GM21360 (cell line): ENCODE data around the gene DNASE2.
"Not testable (repeated sequence)": the region's sequence is repeated elsewhere in the genome, so short reads cannot be mapped to it uniquely, and the experiment has no call there.

ENCODE experiments used
- ATAC-seq: cut with Tn5 transposase; IDR thresholded peaks from one replicate; pipeline ENCODE4 v1.9.1; 2021; ENCODE audit warnings: mild to moderate bottlenecking, moderate library complexity; ENCODE audit not compliant: unreplicated experiment

The DNASE2 gene

GRCh38 chr19:12865746-12866415, 15.4 kb downstream of the DNASE2 start:
- ATAC-seq = no peak

DNA sequence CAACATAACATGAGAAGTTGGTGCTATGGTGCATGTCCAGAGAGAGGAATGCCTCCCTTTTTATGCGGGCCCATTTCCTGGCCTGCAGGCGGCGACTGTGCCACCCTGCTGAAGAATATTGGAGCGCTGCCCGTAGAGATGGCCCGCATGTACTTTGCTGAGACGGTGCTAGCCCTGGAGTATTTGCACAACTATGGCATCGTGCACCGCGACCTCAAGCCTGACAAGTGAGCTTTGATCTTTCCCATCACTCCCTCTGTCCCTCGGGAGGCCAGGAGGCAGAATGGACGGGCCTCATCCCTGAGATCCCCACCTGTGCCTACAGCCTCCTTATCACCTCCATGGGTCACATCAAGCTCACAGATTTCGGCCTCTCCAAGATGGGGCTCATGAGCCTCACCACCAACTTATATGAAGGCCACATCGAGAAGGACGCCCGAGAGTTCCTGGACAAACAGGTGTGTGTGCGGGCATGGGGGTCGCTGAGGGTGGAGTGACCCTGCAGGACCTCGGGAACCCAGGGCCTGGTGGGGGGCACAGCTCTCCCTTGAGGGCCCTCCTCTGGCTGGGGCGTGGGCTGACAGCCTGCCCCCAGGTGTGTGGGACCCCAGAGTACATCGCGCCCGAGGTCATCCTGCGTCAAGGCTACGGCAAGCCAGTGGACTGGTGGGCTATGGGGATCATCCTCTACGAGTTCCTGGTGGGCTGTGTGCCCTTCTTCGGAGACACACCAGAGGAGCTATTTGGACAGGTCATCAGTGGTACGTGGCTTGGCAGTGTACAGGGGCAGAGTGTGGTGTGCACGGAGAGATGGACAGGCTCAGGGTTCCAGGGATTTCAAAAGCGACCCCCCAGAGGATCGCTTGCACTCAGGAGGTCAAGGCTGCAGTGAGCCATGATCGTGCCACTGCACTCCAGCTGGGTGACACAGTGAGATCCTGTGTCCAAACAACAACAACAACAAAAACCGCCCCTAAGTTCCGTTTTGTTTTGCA, 16.2 kb downstream of the DNASE2 start:
- no peak for ATAC-seq

- ATAC-seq = no peak
These were observed 17.1 kb downstream of the DNASE2 start for GRCh38 chr19:12864143-12864542.

- ATAC-seq = no peak
These were observed 21.7 kb downstream of the DNASE2 start for GRCh38 chr19:12859546-12859945.

GRCh38 chr19:12858041-12858928, 23.0 kb downstream of the DNASE2 start:
- no peak for ATAC-seq

GRCh38 chr19:12856653-12857052, 24.6 kb downstream of the DNASE2 start:
- no peak for ATAC-seq

DNA sequence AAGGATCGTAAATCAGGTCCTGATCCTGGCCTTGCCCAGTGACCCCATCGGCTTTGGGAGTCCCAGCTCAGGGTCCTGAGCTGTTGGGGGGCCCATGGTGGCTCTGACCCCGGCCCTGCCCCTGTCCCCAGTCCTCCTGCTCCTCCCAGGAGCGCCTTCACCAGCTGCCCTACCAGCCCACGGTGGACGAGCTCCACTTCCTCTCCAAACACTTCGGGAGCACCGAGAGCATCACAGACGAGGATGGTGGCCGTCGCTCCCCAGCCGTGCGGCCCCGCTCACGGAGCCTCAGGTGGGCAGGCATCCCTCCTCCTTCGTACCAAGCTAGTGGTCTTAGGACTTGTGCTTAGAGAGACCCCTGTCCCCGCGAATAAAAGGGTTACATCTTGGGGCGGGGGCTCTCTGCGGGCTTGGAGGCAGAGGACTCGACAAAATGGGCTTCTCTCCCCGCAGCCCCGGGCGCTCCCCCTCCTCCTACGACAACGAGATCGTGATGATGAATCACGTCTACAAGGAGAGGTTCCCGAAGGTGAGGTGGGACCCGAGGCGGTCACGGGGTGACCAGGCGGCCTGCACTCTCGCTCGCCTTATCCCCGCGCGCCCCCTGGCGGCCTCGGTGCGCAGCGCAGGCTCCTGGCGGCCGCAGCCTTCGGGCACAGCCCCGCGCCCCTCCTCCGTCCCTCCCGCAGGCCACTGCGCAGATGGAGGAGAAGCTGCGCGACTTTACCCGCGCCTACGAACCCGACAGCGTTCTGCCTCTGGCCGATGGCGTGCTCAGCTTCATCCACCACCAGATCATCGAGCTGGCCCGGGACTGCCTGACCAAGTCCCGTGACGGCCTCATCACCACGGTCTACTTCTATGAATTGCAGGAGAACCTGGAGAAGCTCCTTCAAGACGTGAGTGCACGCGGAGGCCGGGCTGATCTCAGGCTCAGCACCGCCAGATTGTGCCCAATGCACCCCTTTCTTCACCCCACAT, 33.8 kb downstream of the DNASE2 start:
- no peak for ATAC-seq

GRCh38 chr19:12846613-12847012, 34.6 kb downstream of the DNASE2 start:
- ATAC-seq = not testable (repeated sequence)

- no peak for ATAC-seq
These were observed 37.1 kb downstream of the DNASE2 start for GRCh38 chr19:12843999-12844732.

DNA sequence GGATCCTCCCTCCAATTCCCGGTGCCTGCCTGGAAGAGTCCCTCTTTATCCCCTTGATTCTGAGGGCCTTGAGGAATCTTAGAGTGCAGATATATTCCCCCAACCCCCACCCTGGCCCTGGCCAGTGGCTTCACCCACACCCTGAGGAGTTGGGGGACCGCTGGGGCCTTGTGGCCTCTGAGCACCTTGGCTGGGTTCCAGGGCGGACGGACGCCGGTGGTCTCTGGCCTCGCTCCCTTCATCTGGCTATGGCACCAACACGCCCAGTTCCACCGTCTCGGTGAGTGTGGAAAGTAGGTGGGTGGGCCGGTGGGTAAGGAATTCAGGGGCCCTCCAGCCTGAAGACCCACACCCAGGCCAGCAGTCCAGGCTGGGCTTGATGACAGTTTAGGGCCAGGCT, 37.9 kb downstream of the DNASE2 start:
- ATAC-seq = no peak

DNA sequence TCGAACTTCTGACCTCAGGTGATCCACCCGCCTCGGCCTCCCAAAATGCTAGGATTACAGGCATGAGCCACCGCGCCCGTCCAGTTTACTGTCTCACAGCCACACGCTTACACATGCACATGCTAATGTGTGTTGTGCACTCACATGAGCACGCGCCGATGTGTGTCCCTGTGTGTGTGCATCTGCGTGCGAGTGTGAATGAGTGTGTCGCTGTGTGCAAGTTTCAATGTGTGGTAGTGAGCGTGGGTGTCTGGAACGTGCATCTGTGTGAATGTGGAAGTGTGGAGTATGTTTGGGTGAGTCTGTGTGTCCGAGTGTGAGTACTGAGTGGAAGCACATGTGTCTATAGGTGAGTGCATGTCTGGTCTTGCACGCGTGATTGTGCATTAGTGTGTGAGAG, 38.7 kb downstream of the DNASE2 start:
- no peak for ATAC-seq

DNA sequence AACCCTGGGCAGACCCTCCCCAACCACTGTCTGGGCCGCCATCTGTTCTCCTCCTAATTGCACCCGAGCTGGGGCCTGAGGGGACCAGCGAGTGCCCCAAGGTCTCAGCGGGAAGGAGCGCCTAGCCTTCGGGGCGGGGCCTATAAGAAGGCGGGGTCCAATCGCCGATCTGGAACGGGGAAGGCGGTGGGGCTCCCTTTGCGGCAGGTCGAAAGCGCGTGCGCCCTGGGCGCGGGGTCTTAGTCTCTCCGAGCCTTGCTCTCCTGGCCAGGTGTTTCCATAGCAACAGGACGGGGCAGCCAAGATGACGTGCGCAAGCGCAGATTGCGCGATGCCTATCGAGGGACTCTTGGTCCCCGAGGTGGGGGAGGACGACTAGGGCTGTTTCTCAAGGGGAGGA, 40.2 kb downstream of the DNASE2 start:
- no peak for ATAC-seq

DNA sequence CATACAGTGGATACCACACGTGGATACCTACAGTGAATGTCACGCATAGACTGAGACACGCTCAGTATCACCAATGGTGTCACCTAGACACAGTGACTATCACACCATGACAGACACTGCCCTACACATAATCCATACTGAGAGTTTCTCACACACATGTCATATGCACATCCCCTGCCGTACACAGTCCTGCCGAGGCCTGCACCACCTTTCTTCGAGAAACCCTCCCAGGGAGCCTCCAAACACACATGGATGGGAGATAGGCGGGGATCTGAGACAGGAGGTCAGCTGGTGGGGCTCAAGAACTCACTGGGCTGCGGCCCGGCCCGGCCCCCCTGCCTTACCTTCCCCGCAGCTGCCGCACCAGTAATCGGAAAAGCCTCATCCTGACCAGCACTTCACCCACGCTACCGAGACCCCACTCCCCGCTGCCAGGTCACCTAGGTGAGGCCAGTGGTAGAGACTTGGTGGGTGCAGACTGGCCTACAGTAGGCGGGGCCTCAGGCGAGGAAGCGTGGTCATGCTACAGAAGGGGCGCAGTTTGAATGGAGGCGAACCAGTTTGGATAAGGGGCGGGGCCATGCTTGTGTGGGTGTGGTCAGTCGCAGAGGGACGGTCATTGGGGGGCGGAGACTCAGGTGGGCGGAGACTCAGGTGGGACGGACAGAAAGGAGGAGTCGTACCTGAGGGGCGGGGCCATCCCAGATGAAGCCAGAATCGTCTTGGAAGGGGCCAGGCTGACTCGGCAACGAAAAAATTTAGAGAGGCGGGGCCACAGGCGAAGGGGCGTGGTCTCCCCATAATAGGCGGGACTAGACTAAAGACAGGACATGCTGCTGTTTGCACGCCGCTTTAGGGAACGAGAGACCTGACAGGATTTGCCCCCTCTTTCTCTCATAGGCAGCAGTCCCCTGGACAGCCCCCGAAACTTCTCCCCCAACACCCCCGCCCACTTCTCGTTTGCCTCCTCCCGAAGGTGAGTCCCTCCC, 40.9 kb downstream of the DNASE2 start:
- ATAC-seq = no peak

- no peak for ATAC-seq
These were observed 42.1 kb downstream of the DNASE2 start for GRCh38 chr19:12838886-12839756.

- peak; percentile 41 for ATAC-seq
These were observed 42.9 kb downstream of the DNASE2 start, which contains the start of gene MAST1 for GRCh38 chr19:12838182-12838885. Gene MAST1, plus strand, starts transcription at chr19:12838515. Its CDS starts 58 bp downstream, at chr19:12838573.

DNA sequence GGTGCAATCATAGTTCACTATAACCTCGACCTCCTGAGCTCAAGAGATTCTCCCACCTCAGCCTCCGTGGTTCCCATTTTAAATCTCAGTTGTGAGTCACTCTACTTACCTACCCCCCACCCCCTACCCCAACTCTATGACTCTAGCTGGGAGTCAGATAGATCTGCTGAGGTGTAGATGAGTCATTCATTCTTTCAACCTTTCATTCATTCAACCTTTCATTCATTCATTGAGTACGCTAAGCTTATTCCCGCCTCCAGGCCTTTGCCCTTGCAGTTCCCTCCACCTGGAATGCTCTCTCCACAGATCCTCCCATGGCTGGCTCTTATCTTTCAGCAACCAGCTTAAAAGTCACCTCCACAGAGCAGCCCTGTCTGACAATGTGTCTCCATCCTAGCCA, 44.0 kb downstream of the DNASE2 start:
- ATAC-seq = no peak
